ENCODE data around the gene EDN3.
"Not testable (repeated sequence)": the region's sequence is repeated elsewhere in the genome, so short reads cannot be mapped to it uniquely, and the experiment has no call there.

Gene EDN3

GRCh38 chr20:59338444-59338843, 38.0 kb downstream of the EDN3 start:
- DNase-seq: not testable (repeated sequence)

- DNase-seq: no peak
Observed at GRCh38 chr20:59340201-59340885, 39.9 kb downstream of the EDN3 start.

- not testable (repeated sequence) for DNase-seq
Observed at GRCh38 chr20:59341285-59342022, 41.0 kb downstream of the EDN3 start.

- DNase-seq: no peak
Observed at GRCh38 chr20:59342023-59342957, 41.9 kb downstream of the EDN3 start.

- DNase-seq: no peak
Observed at GRCh38 chr20:59346061-59346460, 45.6 kb downstream of the EDN3 start.

GRCh38 chr20:59349277-59349676, 48.9 kb downstream of the EDN3 start:
- no peak for DNase-seq

- no peak for DNase-seq
Observed at GRCh38 chr20:59350330-59351156, 50.1 kb downstream of the EDN3 start.

GRCh38 chr20:59351157-59352040, 51.0 kb downstream of the EDN3 start:
- no peak for DNase-seq

- DNase-seq: no peak
Observed at GRCh38 chr20:59352541-59352940, 52.1 kb downstream of the EDN3 start.

GRCh38 chr20:59352990-59353389, 52.6 kb downstream of the EDN3 start:
- no peak for DNase-seq

GRCh38 chr20:59354460-59354859, 54.0 kb downstream of the EDN3 start:
- no peak for DNase-seq

GRCh38 chr20:59355242-59355641, 54.8 kb downstream of the EDN3 start:
- DNase-seq: no peak

- no peak for DNase-seq
Observed at GRCh38 chr20:59356662-59357165, 56.3 kb downstream of the EDN3 start.

GRCh38 chr20:59358793-59359192, 58.4 kb downstream of the EDN3 start:
- not testable (repeated sequence) for DNase-seq

GRCh38 chr20:59359906-59360725, 59.7 kb downstream of the EDN3 start:
- no peak for DNase-seq

- DNase-seq: no peak
Observed at GRCh38 chr20:59360934-59361333, 60.5 kb downstream of the EDN3 start.

- peak; percentile 72 for DNase-seq
Observed at GRCh38 chr20:59361411-59361810, 61.0 kb downstream of the EDN3 start.

- DNase-seq: no peak
Observed at GRCh38 chr20:59363101-59363500, 62.7 kb downstream of the EDN3 start.

GRCh38 chr20:59364611-59365010, 64.2 kb downstream of the EDN3 start:
- DNase-seq: no peak

GRCh38 chr20:59365611-59366285, 65.3 kb downstream of the EDN3 start:
- peak; percentile 74 for DNase-seq
